OCI-LY7 (cell line): ENCODE results near the gene BDH1. TPM values are rescaled to one million over a fixed set of nuclear protein-coding genes. Genes with fewer than 3 reads are reported as not detected.
A peak's percentile ranks its signal among the peaks of the same experiment; 100 is the strongest.
"Not testable (repeated sequence)": the region's sequence is repeated elsewhere in the genome, so short reads cannot be mapped to it uniquely, and the experiment has no call there.

ENCODE experiments used
- Bru-seq: library from RNA; stranded (reverse); fragments of 400-500 nt; gene quantifications from one replicate; lab custom pipeline; 2021; lab: Mats Ljungman, UMichigan
- BruChase-seq, 2 experiments: library from RNA; stranded (reverse); fragments of 400-500 nt; gene quantifications; one replicate each; lab custom pipeline; 2021; lab: Mats Ljungman, UMichigan
- BruUV-seq: library from RNA; stranded (reverse); fragments of 400-500 nt; replicated peaks from 2 replicates; lab custom pipeline; 2021; lab: Mats Ljungman, UMichigan
- CTCF ChIA-PET: fragments of 300-600 bp; sonication (Branson Sonifier 250); formaldehyde crosslinking; loops from one replicate; lab custom pipeline; 2022; ENCODE audit warnings: antibody characterized with exemption; ENCODE audit not compliant: unreplicated experiment; lab: Charles Lee
- POLR2A ChIA-PET: fragments of 300-600 bp; sonication (Branson Sonifier 250); formaldehyde crosslinking; loops from one replicate; lab custom pipeline; 2022; ENCODE audit warnings: antibody characterized with exemption; lab: Charles Lee
- DNase-seq: peaks from one replicate; pipeline ENCODE4 v3.0.0-alpha.2; 2015; ENCODE audit warnings: low spot score
- H2AFZ ChIP-seq: fragments of 200-600 bp; sonication (generic), shearing (Covaris generic); 2 replicates; pipeline ENCODE4 v1.6.1; 2014; ENCODE audit warnings: mild to moderate bottlenecking, antibody characterized with exemption, low read length, moderate library complexity
- H3K27ac ChIP-seq: fragments of 200-600 bp; sonication (generic); 2 replicates; pipeline ENCODE4 v1.5.1; 2014; ENCODE audit warnings: mixed run types, low read depth, mild to moderate bottlenecking, moderate library complexity, low read length, inconsistent platforms; ENCODE audit not compliant: poor library complexity, severe bottlenecking
- H3K36me3 ChIP-seq: fragments of 200-600 bp; sonication (generic); 2 replicates; pipeline ENCODE4 v1.6.1; 2014; ENCODE audit warnings: mild to moderate bottlenecking, antibody characterized with exemption, low read length, moderate library complexity, mixed read lengths; ENCODE audit not compliant: insufficient read depth
- H3K4me1 ChIP-seq: fragments of 200-600 bp; sonication (generic); 2 replicates; pipeline ENCODE4 v1.5.1; 2014; ENCODE audit warnings: mild to moderate bottlenecking, low read length; ENCODE audit not compliant: insufficient read depth, poor library complexity, severe bottlenecking
- H3K4me2 ChIP-seq: fragments of 200-600 bp; sonication (generic); 2 replicates; pipeline ENCODE4 v1.6.1; 2014; ENCODE audit warnings: mild to moderate bottlenecking, low read length
- H3K4me3 ChIP-seq: fragments of 200-600 bp; sonication (generic); 2 replicates; pipeline ENCODE4 v1.5.1; 2014; ENCODE audit warnings: mild to moderate bottlenecking, low read depth, low read length; ENCODE audit not compliant: poor library complexity, severe bottlenecking
- H3K79me2 ChIP-seq: fragments of 200-600 bp; sonication (generic); 2 replicates; pipeline ENCODE4 v1.6.1; 2016; ENCODE audit warnings: low read depth, mild to moderate bottlenecking, low read length, moderate library complexity, mixed read lengths; ENCODE audit not compliant: insufficient read depth
- H3K9me2 ChIP-seq: fragments of 200-600 bp; sonication (generic); 2 replicates; pipeline ENCODE4 v1.6.1; 2016; ENCODE audit warnings: mild to moderate bottlenecking, low read length, mixed read lengths; ENCODE audit not compliant: insufficient read depth
- H3K9me3 ChIP-seq: fragments of 200-600 bp; sonication (generic); 2 replicates; pipeline ENCODE4 v1.6.1; 2014; ENCODE audit warnings: mild to moderate bottlenecking, mixed run types, low read length, mixed read lengths
- H4K20me1 ChIP-seq: fragments of 200-600 bp; sonication (generic); 2 replicates; pipeline ENCODE4 v1.6.1; 2014; ENCODE audit warnings: mild to moderate bottlenecking, antibody characterized with exemption, low read length, moderate library complexity, mixed read lengths; ENCODE audit not compliant: insufficient read depth
- EZH2phosphoT487 ChIP-seq: fragments of 200-600 bp; sonication (generic); IDR thresholded peaks from 2 replicates; pipeline ENCODE4 v1.6.1; 2018; ENCODE audit warnings: low read depth, borderline replicate concordance, mild to moderate bottlenecking, mixed run types, antibody characterized with exemption, low read length, moderate library complexity, mixed read lengths
- intact Hi-C: fragments of 100-400 bp; cut with micrococcal nuclease; formaldehyde crosslinking; loops from one replicate; pipeline ENCODE4 v1.10.0; 2022; ENCODE audit not compliant: unreplicated experiment
- long read RNA-seq: library from polyadenylated mRNA; stranded (forward); transcript quantifications from one replicate; pipeline ENCODE4 v2.0.0, GENCODE V29; 2022
- total RNA-seq, 2 experiments: library from RNA; depleted of rRNA in 1 of 2; stranded (reverse); fragments of >200 nt in 1 of 2; shearing (Covaris generic) in 1 of 2; gene quantifications; 2 replicates each; pipeline ENCODE4 v1.2.3, GENCODE V29; 2014 to 2022
- TF ChIP-seq, protein P1 (sequence below): fragments of 200-600 bp; sonication (generic); conservative IDR thresholded peaks from 2 replicates; pipeline ENCODE4 v1.5.1; 2014; ENCODE audit warnings: mild to moderate bottlenecking, antibody characterized with exemption, low read length, moderate library complexity, mixed read lengths

The BDH1 gene
- 14.1 TPM in 2 replicates for total RNA-seq (2014; rRNA removed; shearing (Covaris generic))
- 14.5 and 16.0 TPM in 2 replicates for total RNA-seq (2022)
- percentile 46 among the genes with signal in this experiment for Bru-seq, nascent RNA
- BruChase-seq, experiment 1, labeled RNA remaining after a 6-hour chase: percentile 48 among the genes with signal in this experiment
- BruChase-seq, experiment 2, labeled RNA remaining after a 2-hour chase: percentile 51 among the genes with signal in this experiment
- long read RNA-seq, partial matches to known transcripts: 1 of 4 reads
- long read RNA-seq, other reads (novel, unspliced or antisense): 0 of 4 reads

GRCh38 chr3:197555281-197556261 lies at the start of gene BDH1:
Gene BDH1, minus strand, starts transcription at chr3:197555968. Its CDS starts 9,525 bp downstream, at chr3:197546443.
- Histone ChIP-seq H3K9me3 (no peaks in the 10 kb centered on the region), H3K79me2 (no peaks in the 10 kb centered on the region; the same call in 1 of the 2 replicates), H3K27ac (peak within 1 kb of the TSS; percentile 65), H2AFZ (peak within 1 kb of the TSS; percentile 92), H3K4me2 (peak within 1 kb of the TSS; percentile 91), H3K9me2 (no peaks in the 10 kb centered on the region), H3K36me3 (no peaks in the 10 kb centered on the region), H3K4me1 (peaks cover 20% of the 10 kb centered on the region), H3K4me3 (peak within 1 kb of the TSS; percentile 74), H4K20me1 (no peaks in the 10 kb centered on the region)
- DNase-seq: peak; percentile 68
- CTCF ChIA-PET: no interaction called here
- POLR2A ChIA-PET: no interaction called here
- no TSS peak for BruUV-seq
- TF ChIP-seq, protein P1, sequence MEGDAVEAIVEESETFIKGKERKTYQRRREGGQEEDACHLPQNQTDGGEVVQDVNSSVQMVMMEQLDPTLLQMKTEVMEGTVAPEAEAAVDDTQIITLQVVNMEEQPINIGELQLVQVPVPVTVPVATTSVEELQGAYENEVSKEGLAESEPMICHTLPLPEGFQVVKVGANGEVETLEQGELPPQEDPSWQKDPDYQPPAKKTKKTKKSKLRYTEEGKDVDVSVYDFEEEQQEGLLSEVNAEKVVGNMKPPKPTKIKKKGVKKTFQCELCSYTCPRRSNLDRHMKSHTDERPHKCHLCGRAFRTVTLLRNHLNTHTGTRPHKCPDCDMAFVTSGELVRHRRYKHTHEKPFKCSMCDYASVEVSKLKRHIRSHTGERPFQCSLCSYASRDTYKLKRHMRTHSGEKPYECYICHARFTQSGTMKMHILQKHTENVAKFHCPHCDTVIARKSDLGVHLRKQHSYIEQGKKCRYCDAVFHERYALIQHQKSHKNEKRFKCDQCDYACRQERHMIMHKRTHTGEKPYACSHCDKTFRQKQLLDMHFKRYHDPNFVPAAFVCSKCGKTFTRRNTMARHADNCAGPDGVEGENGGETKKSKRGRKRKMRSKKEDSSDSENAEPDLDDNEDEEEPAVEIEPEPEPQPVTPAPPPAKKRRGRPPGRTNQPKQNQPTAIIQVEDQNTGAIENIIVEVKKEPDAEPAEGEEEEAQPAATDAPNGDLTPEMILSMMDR: peak; percentile 54; the same call in 1 of the 2 replicates
- no peak for TF ChIP-seq EZH2phosphoT487
- intact Hi-C loops: no loop called here

DNA sequence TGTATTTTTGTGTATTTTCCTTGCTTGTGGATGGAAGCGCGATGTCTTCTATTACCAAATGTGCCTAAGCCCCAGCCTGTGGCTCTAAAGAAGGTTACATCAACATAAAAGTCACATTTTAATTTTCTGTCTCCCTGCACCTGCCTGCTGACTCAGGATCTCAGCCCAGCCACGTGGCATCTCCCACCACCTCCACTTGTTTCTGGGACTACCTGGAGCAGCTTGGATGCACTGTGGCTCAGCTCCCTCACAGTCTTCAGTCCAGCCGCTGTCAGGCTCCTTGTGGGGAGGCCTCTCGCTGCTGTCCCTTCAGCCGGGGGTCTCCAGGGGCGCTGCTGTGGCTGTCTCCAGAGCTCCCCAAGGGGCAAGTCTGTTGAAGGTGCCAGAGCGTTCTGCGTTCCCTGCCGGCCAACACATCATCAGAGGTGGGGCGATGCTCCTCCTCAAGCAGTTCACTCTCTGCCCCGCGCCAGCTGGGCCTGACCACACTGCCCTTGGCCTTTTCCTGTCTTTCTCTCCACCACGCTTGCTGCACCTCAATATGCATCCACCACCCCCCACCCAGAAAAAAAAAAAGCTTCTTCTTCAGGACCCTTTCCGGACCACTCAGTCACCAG lies 47.7 kb upstream of the BDH1 start:
- ChIA-PET POLR2A (no interaction called here), CTCF (no interaction called here)
- H3K4me2 ChIP-seq: no peak overlapping the region
- peaks cover 10% of the 10 kb centered on the region for H3K36me3 ChIP-seq
- no peaks in the 10 kb centered on the region for H3K79me2 ChIP-seq
- no peaks in the 10 kb centered on the region for H3K9me3 ChIP-seq
- no peaks in the 10 kb centered on the region for H4K20me1 ChIP-seq
- H3K27ac ChIP-seq: no peak overlapping the region
- H2AFZ ChIP-seq: no peak overlapping the region
- intact Hi-C loops: no loop called here
- no peak overlapping the region for H3K4me3 ChIP-seq
- DNase-seq: no peak
- H3K4me1 ChIP-seq: peaks cover 6% of the 10 kb centered on the region
- H3K9me2 ChIP-seq: no peaks in the 10 kb centered on the region
- BruUV-seq: no TSS peak
- no peak for TF ChIP-seq EZH2phosphoT487

DNA sequence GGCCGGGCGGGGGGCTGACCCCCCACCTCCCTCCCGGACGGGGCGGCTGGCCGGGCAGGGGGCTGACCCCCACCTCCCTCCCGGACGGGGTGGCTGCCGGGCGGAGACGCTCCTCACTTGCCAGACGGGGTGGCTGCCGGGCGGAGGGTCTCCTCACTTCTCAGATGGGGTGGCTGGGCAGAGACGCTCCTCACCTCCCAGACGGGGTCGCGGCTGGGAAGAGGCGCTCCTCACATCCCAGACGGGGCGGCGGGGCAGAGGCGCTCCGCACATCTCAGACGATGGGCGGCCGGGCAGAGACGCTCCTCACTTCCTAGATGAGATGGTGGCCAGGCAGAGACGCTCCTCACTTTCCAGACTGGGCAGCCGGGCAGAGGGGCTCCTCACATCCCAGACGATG lies 46.6 kb upstream of the BDH1 start:
- H3K36me3 ChIP-seq, POLR2A ChIA-PET, H3K9me2 ChIP-seq, H3K4me2 ChIP-seq, H3K79me2 ChIP-seq, H4K20me1 ChIP-seq, H3K4me1 ChIP-seq, H3K9me3 ChIP-seq, H2AFZ ChIP-seq, DNase-seq, CTCF ChIA-PET, BruUV-seq, intact Hi-C loops, H3K27ac ChIP-seq, H3K4me3 ChIP-seq: not testable (repeated sequence)

- H4K20me1 ChIP-seq, H3K27ac ChIP-seq, CTCF ChIA-PET, H3K4me1 ChIP-seq, BruUV-seq, DNase-seq, H3K4me3 ChIP-seq, H3K36me3 ChIP-seq, H3K9me3 ChIP-seq, H3K79me2 ChIP-seq, H2AFZ ChIP-seq, H3K4me2 ChIP-seq, intact Hi-C loops, H3K9me2 ChIP-seq: not testable (repeated sequence)
- POLR2A ChIA-PET: interaction anchor here (0.7 kb wide), 1 partner anchor 228 kb away, joined by 3 read pairs; no protein-coding TSS in a partner anchor
Measured at GRCh38 chr3:197601566-197601840, 45.7 kb upstream of the BDH1 start.
